ENCODE measurements around the gene PTTG2.
A peak's percentile ranks its signal among the peaks of the same experiment; 100 is the strongest.
"Not testable (repeated sequence)": the region's sequence is repeated elsewhere in the genome, so short reads cannot be mapped to it uniquely, and the experiment has no call there.

Gene PTTG2

DNA sequence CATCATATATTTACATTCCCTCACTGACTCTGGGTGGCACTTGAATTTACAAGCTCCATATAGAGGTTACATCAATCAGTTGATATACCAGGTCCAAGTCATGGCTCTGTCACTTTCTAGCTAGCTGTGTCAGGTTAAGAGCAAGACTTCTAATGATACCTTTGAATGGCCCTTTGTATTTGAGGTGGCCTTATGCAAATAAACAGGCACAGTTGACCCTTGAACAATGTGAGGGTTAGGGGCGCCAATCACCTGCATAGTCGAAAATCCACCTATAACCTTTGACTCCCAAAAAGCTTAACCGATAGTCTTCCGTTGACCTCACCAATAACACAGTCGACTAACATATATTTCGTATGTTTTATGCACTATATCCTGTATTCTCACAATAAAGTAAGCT lies 1.3 kb upstream of the PTTG2 start:
- DNase-seq (ENCODE audit: low read depth): no peak

DNA sequence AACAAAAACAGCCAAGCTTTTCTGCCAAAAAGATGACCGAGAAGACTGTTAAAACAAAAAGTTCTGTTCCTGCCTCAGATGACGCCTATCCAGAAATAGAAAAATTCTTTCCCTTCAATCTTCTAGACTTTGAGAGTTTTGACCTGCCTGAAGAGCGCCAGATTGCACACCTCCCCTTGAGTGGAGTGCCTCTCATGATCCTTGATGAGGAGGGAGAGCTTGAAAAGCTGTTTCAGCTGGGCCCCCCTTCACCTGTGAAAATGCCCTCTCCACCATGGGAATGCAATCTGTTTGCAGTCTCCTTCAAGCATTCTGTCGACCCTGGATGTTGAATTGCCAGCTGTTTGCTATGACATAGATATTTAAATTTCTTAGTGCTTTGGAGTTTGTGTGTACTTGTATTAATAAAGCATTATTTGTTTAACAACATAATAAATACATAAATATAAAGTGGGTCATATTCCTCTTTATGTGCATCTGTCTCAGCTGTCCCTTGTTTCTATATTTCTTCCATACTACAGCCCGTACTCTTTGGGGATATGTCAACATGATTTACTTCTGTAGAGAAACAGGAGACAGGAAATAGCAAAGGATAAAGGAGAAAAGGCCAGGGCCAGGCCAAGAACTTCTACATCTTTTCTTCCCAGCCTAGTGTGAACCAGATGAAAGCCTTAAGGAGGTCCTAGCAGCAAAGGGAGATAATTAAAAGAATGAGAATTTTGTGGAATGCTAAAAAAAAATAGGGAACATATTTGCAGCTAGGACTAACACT lies 667 bp downstream of the PTTG2 start:
- DNase-seq (ENCODE audit: low read depth): no peak

DNA sequence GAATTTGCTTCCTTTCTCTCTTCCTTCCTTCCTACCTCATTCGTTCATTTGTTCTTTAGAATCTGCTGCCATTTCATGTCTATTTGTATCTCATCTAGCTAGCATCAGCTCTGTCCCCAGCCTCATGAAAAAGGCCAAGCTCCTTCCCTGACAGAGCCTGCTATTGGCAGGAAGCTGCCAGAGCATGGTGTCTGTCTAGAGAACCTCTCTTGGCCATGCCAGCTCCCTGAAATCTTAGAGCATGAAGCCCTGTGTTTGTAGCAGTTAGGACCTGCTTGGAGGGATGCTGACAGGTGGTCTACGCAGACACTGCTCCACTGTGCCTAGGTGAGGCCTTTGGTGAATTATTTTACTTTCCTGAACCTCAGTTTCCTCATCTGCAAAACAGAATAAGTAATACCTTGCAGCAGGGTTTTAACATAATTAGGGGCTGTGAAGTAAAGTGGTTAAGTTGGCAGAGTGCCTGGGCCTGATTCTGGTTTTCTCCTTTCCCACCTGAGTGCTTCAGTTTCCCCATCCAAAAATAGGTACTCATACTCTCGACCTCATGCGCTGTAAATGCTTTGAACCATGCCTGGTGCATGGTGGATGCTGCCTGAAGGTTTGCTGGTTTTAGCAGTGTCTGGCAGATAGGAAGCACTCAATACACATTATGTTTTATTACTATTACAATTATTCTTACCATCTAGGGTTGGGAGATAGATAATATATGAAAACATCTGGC lies 4.7 kb downstream of the PTTG2 start:
- no peak for DNase-seq (ENCODE audit: low read depth)

DNA sequence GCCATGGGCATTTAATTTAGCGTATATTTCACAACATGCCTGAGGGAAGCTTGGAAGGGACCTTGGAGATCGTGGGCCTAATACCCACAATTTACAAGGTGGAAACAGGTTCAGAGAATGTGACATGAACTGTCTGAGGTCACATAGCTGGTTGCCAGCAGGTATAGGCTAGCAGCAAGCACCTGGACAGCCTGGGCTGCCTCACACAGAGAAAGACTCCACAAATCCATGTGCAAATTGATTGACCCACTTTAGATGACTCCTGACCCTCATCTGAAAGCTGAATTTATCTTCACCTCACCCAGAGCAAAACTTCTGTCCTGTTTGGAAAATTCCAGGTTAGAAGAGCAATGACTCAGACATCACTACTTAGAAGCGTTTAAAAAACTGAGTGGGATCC lies 5.8 kb downstream of the PTTG2 start:
- DNase-seq (ENCODE audit: low read depth): no peak

DNA sequence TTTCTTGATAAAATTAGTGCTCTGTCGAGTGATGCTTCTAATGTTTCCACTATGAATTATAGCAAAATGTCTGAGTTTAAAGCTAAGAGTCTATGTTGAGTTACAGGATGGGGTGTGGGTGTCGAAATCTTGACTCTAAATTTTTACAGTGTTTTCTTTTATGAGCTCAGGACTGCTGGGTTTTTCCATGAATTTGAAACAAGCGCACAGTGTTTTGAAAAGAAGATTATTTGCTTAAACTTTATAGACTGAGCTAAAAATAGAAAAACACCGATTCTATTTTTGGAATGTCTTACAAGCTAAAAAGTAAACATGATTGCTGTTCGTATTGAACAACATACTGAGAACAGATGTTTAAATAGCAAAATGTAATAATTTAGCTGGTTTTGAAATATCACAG lies 7.5 kb downstream of the PTTG2 start:
- DNase-seq (ENCODE audit: low read depth): peak; percentile 27

DNA sequence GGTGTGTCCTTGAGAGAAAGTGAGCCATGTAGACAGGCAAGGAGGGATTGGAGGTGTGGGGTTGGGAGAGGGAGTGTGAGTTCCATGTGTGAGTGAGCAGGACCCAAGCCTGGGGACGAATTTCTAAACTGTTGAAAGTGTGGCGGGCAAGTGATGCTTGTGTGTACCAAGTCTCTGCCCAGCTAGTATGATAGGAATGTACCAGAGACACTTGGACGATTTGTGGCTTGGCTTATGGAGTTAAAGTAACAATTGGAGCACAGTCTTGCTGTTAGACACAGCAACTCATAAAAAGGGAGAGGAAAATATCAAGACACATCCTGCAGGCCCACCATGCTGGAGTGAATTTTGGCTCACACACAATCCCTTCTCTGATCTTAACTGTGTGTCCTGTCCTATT lies 8.5 kb downstream of the PTTG2 start:
- DNase-seq (ENCODE audit: low read depth): no peak

GRCh38 chr4:37970702-37971101 lies 10.5 kb downstream of the PTTG2 start:
- peak; percentile 37 for DNase-seq (ENCODE audit: low read depth)

GRCh38 chr4:37971202-37971601 lies 11.0 kb downstream of the PTTG2 start:
- DNase-seq (ENCODE audit: low read depth): no peak

- DNase-seq (ENCODE audit: low read depth): no peak
These were observed 13.2 kb downstream of the PTTG2 start for GRCh38 chr4:37973441-37973840.

DNA sequence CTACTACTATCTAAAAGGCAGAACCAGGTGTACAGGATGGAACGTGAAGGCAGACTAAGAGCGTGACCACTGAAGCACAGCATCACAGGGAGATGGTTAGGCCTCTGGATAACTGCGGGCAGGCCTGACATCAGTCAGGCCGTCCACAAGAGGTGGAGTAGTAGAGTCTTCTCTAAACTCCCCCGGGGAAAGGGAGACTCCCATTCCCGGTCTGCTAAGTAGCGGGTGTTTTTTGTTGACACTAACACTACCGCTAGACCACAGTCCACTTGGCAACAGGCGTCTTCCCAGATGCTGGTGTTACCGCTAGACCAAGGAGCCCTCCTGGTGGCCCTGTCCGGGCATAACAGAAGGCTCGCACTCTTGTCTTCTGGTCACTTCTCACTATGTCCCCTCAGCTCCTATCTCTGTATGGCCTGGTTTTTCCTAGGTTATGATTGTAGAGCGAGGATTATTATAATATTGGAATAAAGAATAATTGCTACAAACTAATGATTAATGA lies 15.2 kb downstream of the PTTG2 start:
- DNase-seq (ENCODE audit: low read depth): not testable (repeated sequence)

- no peak for DNase-seq (ENCODE audit: low read depth)
These were observed 16.3 kb downstream of the PTTG2 start for GRCh38 chr4:37976507-37976906.

DNA sequence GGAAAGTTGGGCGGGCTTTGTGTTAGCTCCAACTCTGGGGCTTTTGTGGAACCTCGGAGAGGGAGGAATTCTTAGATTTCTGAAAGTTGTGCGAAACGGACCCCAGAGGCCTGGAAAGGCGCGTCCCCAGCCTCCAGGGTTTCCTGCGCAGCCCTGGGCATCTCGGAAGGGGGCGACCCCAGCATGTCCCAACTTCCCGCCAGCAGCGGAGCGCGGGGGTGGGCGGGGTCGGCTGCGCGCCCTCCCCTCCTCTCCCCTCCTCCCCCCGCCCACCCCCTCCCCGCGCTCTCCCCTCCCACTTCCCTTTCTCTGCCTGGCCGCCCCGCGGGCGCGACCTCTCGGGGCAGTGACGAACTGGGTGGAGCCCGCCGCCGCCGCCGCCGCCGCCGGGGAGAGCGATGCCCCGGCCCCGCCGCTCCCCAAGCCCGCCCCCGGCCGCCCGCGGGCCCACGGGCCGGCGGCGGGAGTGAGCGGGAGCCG lies 16.8 kb downstream of the PTTG2 start:
- peak; percentile 54 for DNase-seq (ENCODE audit: low read depth)

GRCh38 chr4:37977471-37978247 lies 17.5 kb downstream of the PTTG2 start:
- DNase-seq (ENCODE audit: low read depth): peak; percentile 52

GRCh38 chr4:37978248-37978924 lies 18.2 kb downstream of the PTTG2 start:
- no peak for DNase-seq (ENCODE audit: low read depth)

GRCh38 chr4:37980246-37980645 lies 20.0 kb downstream of the PTTG2 start:
- no peak for DNase-seq (ENCODE audit: low read depth)

DNA sequence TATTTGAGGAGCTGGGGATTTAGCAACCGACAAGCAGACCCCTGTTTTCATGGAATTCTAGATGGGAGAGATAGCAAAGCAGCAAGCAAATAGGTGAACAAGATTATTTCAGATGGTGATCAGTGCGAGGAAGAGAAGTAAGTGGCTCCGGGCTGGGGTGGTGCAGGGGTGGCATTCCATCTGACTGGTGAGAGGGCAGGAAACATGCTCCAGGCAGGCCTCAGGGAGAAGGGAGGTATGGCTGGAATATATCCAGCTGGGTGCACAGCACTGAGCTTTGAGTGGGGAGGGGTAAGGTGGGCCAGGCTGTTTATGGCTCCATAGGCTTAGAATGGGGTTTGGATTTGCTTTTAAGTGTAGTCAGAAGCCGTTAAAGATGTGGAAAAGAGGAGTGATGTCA lies 21.2 kb downstream of the PTTG2 start:
- no peak for DNase-seq (ENCODE audit: low read depth)

- DNase-seq (ENCODE audit: low read depth): no peak
These were observed 21.9 kb downstream of the PTTG2 start for GRCh38 chr4:37981844-37982720.

DNA sequence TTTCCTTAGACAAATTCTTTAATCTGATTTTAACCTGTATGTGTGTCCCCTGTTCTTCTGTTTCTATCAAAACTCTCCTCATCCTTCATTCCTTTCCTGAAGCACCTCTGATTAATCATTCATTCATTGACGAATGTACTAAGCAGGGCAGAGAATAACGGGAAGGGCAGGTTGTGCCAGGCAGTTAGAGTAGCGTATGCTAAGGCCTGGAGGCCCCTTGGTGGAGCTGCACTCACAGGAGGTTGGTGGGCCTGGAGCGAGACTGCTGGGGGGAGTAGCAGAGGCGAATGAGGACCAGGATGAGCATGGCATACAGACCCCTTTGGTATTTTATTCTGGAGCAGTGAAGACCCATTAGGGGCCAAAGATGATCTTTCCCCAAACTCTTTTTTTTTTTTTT lies 22.5 kb downstream of the PTTG2 start:
- no peak for DNase-seq (ENCODE audit: low read depth)

DNA sequence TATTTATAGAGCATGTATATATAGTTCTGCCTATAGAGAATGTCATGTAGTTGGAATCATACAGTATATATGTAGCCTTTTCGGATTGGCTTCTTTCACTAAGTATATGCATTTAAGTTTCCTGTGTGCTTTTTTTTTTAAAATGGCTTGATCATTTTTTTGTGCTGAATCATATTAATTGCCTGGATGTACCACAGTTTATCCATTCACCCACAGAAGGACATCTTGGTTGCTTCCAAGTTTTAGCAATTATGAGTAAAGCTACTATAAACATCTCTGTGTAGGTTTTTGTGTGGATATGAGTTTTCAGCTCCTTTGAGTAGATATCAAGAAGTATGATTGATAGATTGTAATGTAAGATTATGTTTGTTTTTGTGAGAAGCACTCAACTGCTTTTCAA lies 23.8 kb downstream of the PTTG2 start:
- DNase-seq (ENCODE audit: low read depth): no peak

DNA sequence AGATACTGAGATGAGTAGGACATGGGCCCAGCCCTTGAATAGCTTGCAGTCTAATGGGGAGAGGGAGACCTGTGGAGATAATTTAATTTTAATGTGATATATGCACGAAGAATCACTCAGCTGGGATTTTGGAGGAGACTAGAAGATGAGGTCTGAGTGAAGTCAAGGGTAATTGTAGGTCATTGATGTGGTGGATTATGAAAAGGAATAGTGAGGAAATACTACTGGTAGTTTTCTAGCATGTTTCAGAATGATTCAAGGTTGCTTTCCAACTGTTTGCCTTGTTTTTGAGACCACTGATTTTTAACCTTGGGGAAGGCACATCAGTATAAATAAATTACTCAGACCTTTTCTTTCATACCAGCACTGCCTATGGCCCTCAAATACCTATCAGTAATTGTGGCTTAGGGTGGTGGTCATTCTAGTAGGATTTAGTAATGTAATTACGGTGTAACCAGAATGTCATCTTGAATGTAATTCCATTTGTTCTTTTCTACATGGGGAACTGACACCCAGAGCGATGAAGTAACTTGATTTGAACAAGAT lies 25.6 kb downstream of the PTTG2 start:
- no peak for DNase-seq (ENCODE audit: low read depth)

DNA sequence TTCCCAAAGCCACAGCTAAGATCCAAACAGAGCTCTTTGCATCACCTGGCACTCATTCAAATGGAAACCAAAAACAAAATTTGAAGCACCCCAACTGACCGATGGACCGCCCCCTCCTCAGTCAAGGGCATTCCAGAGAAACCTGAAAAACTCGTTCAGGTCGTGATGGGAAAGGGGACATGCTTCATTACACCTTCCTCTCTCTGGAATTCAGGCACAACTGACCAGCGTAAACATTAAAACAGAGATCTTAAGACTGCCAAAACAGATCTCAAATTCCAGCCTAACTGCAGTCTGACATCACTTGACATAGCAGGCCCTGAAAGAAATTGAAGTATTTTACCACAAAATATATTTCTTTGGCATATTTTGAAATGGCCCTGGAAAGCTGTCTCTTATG lies 28.5 kb downstream of the PTTG2 start:
- DNase-seq (ENCODE audit: low read depth): no peak
